Loucy (cell line): ENCODE data around the gene MED13L.

Experiments used
- H2AFZ ChIP-seq: fragments of 200-600 bp; sonication (generic); 2 replicates; pipeline ENCODE4 v1.6.0; 2016; ENCODE audit warnings: antibody characterized with exemption, mild to moderate bottlenecking, low read length, moderate library complexity
- H3F3A ChIP-seq: fragments of 200-600 bp; 2 replicates; pipeline ENCODE4 v1.6.0; 2016; ENCODE audit warnings: antibody characterized with exemption, low read depth, mild to moderate bottlenecking
- H3K27me3 ChIP-seq: fragments of 200-600 bp; sonication (generic); 2 replicates; pipeline ENCODE4 v1.6.1; 2014; ENCODE audit warnings: low read length, mild to moderate bottlenecking; ENCODE audit not compliant: insufficient read depth, poor library complexity, severe bottlenecking
- H3K36me3 ChIP-seq: fragments of 200-600 bp; sonication (generic); 2 replicates; pipeline ENCODE4 v1.6.1; 2016; ENCODE audit warnings: low read length; ENCODE audit not compliant: insufficient read depth
- H3K4me1 ChIP-seq: fragments of 200-600 bp; sonication (generic); 2 replicates; pipeline ENCODE4 v1.5.1; 2014; ENCODE audit warnings: low read length, mild to moderate bottlenecking; ENCODE audit not compliant: insufficient read depth, poor library complexity, severe bottlenecking
- H3K4me2 ChIP-seq: fragments of 200-600 bp; sonication (generic); 2 replicates; pipeline ENCODE4 v1.6.0; 2014; ENCODE audit warnings: antibody characterized with exemption, low read length, low read depth, mild to moderate bottlenecking; ENCODE audit not compliant: poor library complexity, severe bottlenecking
- H3K4me3 ChIP-seq: fragments of 200-600 bp; sonication (generic); 2 replicates; pipeline ENCODE4 v1.5.1; 2014; ENCODE audit warnings: low read length, mild to moderate bottlenecking, mixed read lengths; ENCODE audit not compliant: poor library complexity, severe bottlenecking
- H3K79me2 ChIP-seq: fragments of 200-600 bp; sonication (generic); 2 replicates; pipeline ENCODE4 v1.6.1; 2014; ENCODE audit warnings: low read length; ENCODE audit not compliant: insufficient read depth
- H3K9ac ChIP-seq: fragments of 200-600 bp; sonication (generic); 2 replicates; pipeline ENCODE4 v1.6.0; 2014; ENCODE audit warnings: mild to moderate bottlenecking, low read depth, low read length, moderate library complexity; ENCODE audit not compliant: poor library complexity, severe bottlenecking
- H3K9me2 ChIP-seq: fragments of 200-600 bp; sonication (generic); replicated peaks from 2 replicates; pipeline ENCODE4 v1.6.1; 2016; ENCODE audit warnings: low read depth, low read length, mixed read lengths
- H3K9me3 ChIP-seq: fragments of 200-600 bp; sonication (generic); 2 replicates; pipeline ENCODE4 v1.6.1; 2014; ENCODE audit warnings: mild to moderate bottlenecking, antibody characterized with exemption, low read length, low read depth; ENCODE audit not compliant: insufficient read depth
- H4K20me1 ChIP-seq: fragments of 200-600 bp; sonication (generic); 2 replicates; pipeline ENCODE4 v1.6.0; 2014; ENCODE audit warnings: antibody characterized with exemption, low read length, mild to moderate bottlenecking; ENCODE audit not compliant: insufficient read depth, poor library complexity, severe bottlenecking
- CTCF ChIP-seq: fragments of 200-600 bp; sonication (generic); conservative IDR thresholded peaks from 2 replicates; pipeline ENCODE4 v1.5.1; 2014; ENCODE audit warnings: mild to moderate bottlenecking, antibody characterized with exemption, low read length
- EZH2phosphoT487 ChIP-seq: fragments of 200-600 bp; IDR thresholded peaks from 2 replicates; pipeline ENCODE4 v1.6.1; 2018; ENCODE audit warnings: antibody characterized with exemption, mild to moderate bottlenecking, moderate library complexity, borderline replicate concordance

Gene MED13L

GRCh38 chr12:116123451-116124258, 153.8 kb downstream of the MED13L start:
- no peak overlapping the region for H2AFZ ChIP-seq
- peaks cover 94% of the 10 kb centered on the region for H3K79me2 ChIP-seq
- TF ChIP-seq CTCF, result no peak
- no peak for TF ChIP-seq EZH2phosphoT487
- H3K9me2 ChIP-seq, result no peaks in the 10 kb centered on the region
- peaks cover 15% of the 10 kb centered on the region for H4K20me1 ChIP-seq
- peak overlapping the region; percentile 56 for H3K9ac ChIP-seq
- H3F3A ChIP-seq, result peaks cover 5% of the 10 kb centered on the region; the same call in 1 of the 2 replicates
- H3K4me2 ChIP-seq, result peak overlapping the region; percentile 69
- H3K4me3 ChIP-seq, result peak overlapping the region; percentile 69
- peaks cover 68% of the 10 kb centered on the region for H3K4me1 ChIP-seq
- H3K9me3 ChIP-seq, result no peaks in the 10 kb centered on the region
- H3K27me3 ChIP-seq, result no peaks in the 10 kb centered on the region
- no peaks in the 10 kb centered on the region for H3K36me3 ChIP-seq

GRCh38 chr12:116122628-116123027, 154.9 kb downstream of the MED13L start:
- Histone ChIP-seq H3K9me2 (no peaks in the 10 kb centered on the region), H4K20me1 (peaks cover 15% of the 10 kb centered on the region), H3K9me3 (no peaks in the 10 kb centered on the region), H3F3A (peaks cover 5% of the 10 kb centered on the region; the same call in 1 of the 2 replicates), H3K4me2 (peak overlapping the region; percentile 69), H3K9ac (peak overlapping the region; percentile 56), H3K4me3 (peak overlapping the region; percentile 69), H3K4me1 (peaks cover 61% of the 10 kb centered on the region), H3K36me3 (no peaks in the 10 kb centered on the region), H2AFZ (no peak overlapping the region), H3K27me3 (no peaks in the 10 kb centered on the region), H3K79me2 (peaks cover 91% of the 10 kb centered on the region)
- no peak for TF ChIP-seq EZH2phosphoT487
- no peak for TF ChIP-seq CTCF

- Histone ChIP-seq H3K9ac (peak overlapping the region; percentile 56), H2AFZ (no peak overlapping the region), H3K9me3 (no peaks in the 10 kb centered on the region), H4K20me1 (peaks cover 18% of the 10 kb centered on the region), H3F3A (peaks cover 5% of the 10 kb centered on the region; the same call in 1 of the 2 replicates), H3K4me2 (peak overlapping the region; percentile 69), H3K36me3 (no peaks in the 10 kb centered on the region), H3K79me2 (peaks cover 93% of the 10 kb centered on the region), H3K4me3 (peak overlapping the region; percentile 69), H3K27me3 (no peaks in the 10 kb centered on the region), H3K4me1 (peaks cover 66% of the 10 kb centered on the region), H3K9me2 (no peaks in the 10 kb centered on the region)
- TF ChIP-seq CTCF (no peak), EZH2phosphoT487 (no peak)
These were observed 156.0 kb downstream of the MED13L start for GRCh38 chr12:116121453-116121871.
